HG03460 (cell line): Measurements from ENCODE around the gene KDM1A.

ENCODE experiments used
- ATAC-seq: cut with Tn5 transposase; IDR thresholded peaks from one replicate; pipeline ENCODE4 v1.9.1; 2021; ENCODE audit not compliant: unreplicated experiment

Gene KDM1A

DNA sequence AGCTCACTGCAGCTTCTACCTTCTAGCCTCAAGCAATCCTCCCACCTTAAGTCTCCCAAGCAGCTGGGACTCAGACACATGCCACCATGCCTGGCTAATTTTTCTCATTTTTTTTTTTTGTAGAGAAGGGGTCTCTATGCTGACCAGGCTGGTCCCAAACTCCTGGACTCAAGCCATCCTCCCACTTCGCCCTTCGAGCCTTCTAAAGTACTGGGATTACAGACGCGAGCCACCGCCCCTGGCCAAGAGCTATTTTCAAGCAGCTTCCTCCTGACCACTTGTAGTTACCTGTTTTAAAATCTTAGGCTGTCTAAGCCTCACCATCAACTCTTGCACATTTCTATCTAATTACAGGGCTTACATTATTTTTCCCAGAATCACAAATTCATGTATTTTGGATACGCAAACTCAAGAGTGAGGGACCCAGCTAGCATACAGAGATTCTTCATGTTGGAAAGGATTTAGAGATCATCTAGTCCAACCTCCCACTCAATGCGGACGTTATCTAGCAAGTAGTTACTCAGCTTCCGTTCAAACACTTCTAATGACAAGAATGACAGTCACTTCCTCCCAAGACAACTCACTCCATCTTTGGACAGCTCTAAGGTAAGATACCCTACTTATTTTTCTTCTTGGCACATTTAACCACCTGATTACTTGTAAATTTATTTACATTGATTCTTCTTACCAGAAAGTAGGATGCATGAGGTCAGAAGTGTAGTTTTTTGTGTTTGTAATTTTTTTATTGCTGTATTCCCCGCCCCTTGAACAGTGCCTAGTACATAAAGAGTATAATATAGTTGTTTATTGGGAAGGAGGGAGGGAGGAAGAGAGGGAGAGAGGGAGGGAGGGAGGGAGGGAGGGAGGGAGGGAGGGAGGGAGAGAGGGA is 84.0 kb downstream of the KDM1A start:
- ATAC-seq: no peak

DNA sequence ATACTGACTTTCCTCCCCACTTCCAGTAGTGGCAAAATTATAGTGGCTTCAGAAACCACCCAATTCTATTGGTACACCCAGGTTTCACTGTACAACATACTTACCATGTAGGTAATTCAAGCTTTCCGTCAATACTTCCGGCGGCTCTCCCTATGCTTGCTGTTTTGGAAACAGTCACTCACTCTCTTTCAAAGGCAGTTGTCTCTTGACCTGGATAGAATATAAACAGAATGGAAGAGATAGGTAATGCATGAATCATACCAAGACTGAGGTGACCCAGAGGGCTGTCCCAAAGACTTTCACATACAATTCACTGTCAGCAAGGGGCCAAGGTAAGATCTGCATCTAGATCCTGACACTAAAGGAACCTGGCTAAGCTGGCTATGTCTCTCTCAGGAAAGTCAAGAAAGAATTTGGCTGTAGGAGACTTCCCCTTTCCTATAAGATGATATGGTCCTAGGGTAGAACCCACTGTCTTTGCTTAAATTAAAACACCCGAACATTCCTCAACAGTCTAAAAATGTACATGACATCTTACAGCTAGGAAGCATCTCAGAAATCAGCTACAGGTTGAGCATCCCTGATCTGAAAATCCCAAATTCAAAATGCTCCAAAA is 89.8 kb downstream of the KDM1A start:
- ATAC-seq: no peak

DNA sequence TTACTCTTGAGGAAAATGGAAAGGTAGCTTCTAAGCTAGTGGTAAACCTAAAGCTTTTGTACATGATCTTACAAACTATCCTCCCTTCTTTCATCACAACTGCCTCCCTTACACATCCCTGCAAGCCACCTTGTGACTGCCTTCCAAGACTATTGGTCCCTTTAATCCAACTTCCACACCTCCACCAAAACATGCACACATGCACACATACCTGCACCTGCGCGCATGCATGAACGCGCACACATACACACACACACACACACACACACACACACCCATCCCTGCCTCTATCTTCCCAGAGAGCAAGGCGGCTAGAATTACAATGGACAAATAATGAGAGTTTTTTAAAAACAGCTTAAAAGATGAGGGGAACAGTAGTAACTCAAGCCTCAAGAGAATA is 91.1 kb downstream of the KDM1A start:
- no peak for ATAC-seq

DNA sequence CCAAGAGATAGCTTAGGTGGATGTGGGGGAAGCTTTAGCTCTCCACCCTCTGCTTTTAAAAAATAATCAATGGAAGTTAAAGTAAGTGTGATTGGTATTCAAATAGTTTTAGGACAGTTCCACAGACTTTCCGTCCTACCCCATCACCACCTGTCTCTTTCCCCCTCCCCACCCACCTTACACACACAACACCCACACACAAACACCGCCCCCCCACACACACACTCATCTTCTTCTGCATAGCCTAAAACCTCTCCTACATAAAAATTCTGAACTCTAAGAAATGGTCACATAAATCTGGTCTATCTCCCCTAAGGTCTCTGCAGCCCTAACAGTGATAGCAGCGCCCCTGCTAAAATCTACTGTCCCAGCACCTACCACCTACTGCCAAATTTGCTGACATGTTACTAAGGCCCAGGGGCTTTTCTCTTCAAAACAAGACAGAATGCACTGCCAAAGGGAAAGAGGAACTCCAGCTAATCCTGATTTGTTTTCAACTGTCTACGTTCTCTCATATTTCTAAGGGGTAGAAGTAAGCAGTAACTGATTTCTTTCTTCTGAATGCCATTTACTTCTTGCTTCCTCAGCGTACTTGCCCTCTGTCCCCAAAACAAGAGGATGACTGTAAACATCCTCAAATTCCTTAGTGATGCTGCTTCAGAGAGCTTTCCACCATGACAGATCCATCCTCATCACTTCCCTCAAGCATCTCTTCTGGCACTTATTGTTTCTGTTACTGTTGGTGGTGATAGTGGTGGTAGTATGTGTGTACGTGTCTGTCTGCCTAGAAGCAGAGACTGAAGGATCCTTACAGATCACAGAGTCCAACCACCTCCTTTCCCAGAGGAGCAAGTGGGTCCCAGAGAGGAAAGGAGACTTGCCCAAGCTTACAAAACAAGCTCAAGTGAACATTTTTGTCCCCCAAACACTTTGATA is 92.6 kb downstream of the KDM1A start:
- ATAC-seq: no peak

DNA sequence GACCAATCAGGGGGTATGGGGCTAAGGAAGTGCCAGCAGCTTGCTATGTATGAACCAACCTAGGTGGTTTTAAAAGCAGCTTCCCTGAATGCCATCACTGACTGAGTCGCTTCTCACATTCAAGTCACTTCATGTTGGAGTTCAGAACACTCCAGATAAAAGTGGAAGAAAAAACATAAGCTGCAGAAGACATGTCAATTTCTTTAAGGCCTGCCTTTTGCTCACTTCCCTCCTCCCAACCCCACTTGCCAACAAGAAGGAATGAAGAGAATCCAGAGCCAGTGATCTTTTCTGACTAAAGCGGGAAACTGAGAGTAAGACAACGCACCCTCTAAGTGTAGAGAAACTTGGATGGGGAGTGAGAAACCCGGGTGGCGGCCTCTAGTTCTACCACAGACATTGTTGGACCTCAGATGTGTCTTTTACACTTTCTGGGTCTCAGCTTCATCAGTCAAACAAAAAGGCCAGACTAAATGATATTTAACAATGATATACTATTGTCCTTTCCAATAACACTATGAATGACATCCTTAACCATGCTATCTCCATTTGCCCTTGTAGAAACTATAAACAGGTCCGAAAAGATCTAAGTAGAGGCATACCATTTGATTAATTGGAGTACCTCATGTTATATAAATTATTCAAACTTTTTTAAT is 95.3 kb downstream of the KDM1A start:
- no peak for ATAC-seq

DNA sequence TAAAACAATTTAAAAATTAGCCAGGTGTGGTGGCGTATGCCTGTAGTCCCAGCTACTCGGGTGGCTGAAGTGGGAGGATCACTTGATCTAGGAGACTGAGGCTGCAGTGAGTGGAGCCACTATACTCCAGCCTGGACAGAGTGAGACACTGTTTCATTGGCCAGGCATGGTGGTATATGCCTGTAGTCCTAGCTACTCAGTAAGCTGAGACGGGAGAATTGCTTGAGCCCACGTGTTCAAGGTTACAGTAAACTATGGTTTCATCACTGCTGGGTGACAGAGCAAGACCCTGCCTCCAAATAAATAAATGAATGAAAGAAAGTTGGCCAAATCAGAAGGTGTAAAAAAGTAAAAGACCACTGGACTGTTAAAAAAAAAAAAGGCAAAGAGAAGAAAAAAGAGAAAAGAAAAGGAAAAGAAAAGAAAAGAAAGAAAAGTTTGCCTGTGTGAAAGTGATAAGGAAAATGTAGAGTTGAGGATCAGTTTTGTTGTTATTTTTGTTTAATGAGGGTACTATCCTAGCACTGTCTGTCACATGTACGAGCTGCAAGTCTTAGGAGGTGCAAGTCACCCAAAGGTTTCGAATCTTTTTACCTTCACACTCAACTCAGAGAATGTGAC is 97.1 kb downstream of the KDM1A start:
- ATAC-seq: no peak

DNA sequence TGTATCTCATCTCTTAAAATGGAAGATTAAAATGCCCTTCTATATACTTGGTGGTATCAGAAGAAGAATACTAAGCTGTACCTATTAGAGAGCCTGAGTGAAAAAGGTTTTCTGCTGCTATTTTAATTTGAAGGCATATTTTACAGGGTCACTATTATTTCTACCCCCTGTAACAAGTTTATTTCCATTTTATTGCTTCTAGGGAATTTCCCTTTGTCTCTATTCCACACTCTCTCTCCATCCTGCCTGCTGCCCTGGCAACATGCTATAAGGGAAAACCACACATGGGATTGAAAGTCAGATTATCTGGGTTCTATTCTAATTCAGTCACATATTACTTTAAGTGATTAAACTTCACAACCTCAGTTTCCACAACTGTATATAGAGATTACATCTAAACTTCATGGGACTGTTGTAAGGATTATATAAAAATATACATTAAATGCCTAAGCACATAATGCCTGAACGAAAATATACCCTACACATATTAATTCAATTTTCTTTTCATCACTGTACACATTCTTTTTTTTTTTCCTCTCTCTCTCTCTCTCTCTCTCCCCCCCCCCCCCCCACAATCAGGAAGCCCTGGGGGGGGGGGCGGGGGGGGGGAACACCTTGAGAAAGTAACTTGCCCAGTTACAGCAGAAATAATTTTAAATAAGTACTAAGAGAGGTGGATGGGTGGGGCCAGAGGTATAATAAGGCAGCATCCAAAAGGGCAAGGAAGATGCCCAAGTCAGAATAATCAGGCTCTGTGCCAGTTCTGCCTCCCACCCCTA is 97.8 kb downstream of the KDM1A start:
- no peak for ATAC-seq

DNA sequence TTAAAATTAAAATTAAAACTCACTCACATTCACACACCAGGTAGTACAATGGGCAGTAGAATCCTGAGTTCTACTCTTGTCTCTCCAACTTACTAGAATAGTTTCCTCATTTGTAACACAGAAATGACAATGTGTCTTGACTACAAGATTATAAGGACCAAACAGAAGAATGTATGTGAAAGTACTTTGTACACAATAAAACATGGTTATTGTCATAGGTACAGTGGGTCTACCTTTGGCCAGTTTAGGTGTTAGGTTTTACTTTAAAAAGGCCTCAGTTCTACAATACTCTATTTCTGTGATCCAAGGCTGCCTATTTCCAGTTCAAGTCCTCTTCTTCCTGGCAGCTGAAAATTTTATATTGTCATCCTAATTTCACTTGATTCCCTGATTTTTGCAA is 99.1 kb downstream of the KDM1A start:
- no peak for ATAC-seq

DNA sequence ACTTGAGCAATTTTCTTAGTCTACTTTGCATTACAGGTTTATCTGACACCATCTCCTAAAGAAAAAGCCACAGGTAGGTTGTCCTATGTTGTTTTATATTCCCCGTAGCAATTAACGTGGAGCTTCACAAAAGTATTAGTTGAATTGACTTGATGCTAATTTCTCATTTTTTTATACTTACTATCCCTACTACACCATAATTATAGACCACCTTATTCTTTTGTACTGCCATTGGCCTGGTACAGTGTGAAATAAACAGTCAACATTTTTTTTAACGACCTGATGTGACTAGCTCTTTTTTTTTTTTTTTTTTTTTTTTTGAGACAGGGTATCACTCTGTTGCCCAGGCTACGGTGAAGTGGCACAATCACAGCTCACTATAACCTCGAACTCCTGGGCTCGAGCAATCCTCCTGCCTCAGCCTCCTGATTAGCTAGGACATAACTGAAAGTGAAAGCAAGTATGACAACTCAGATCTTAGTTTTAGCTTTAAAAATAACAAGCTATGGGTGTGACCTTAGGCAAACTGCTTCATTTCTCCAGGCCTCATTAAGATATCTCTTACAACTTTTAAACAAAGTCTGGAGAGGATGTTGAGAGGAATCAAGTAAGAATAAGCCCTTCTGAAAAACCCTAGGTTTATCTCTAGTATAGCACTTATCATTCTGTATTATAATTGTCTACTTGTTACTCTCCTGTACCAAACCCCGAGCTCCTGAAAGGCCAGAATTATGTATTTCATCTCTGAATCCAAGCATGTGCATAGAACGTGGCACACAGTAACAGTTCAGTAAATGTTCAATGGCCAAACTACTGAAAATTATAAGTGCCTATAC is 99.9 kb downstream of the KDM1A start:
- no peak for ATAC-seq

DNA sequence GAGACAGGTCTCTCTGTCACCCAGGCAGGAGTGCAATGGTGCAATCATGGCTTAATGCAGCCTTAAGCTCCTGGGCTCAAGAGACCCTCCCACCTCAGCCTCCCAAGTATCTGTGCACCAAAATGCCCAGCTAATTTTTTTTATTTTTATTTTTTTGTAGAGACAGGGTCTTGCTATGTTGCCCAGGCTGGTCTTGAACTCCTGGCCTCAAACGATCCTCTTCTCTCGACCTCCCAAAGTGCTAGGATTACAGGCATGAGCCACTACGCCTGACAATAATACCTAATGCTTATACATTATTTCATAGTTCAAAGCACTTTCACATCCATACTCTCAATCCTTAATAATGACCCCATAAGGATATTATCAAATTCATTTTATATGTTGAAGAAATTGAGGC is 101.1 kb downstream of the KDM1A start:
- ATAC-seq: no peak

DNA sequence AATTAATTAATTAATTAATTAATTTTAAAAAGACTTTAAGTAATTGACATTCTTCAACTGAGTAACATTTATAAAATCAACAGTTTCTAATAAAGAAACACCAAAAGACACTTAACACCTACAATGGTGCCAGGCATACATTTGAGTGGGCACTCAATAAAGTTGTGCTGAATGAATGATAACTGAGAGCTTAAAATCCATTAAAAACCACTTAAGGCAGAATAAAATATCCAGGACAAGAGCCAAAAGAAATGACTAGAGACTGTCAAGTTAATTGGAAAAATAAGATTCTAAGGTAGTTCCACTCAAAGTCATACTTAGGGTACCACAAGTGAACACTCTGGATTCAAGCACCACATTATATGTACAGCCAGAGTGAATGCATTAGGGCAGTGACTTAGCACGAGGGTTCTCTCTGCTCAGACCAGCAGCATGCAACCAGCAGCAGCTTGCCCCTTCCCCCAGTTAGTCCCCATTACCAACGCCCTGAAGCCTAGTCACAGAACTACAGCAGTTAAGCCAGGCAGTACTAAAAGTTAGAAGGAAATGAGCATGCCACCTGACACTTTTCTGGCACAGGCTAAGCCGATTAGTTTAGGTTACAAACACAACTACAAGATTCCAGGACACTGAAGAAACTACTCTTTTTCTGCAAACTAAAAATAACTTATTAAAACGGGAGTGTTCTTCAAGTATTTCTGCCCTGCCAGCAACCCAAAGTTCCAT is 102.9 kb downstream of the KDM1A start:
- ATAC-seq: no peak

DNA sequence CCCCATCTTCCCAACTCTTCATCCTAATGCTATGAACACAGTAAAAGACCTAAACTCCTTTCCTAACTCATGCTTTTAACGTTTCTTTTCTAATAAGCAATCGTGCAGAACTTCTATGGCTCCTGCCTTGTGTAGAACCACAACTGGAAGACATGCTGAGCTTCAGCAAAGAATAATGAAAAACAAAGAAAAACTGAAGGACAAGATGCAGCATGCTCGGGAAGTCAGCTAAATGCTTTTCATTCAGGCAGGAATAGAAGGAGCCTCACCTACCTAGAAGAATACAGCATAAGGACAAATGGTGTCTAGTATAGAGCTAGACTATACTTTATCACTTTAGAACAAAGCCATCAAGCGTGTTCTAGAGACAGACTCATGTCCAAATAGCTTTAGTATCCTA is 103.5 kb downstream of the KDM1A start:
- no peak for ATAC-seq

DNA sequence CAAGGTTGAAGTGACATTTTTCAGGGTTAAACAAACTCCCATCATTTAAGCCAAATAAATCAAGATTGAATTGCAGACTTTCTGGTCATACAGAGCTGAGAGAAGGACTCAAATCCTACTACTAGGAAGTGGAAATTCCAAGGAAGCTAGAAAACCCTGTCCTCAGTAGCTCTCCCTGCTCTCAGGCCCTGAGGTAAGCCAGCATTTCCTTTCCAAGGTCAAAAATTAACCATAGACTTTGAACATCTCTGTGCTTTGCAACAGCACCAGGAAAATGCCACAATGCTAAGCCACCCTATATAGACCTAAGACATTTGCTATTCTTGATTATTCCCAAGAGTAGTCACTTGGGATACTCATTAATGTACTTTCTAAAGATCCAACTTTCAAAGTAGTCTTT is 104.3 kb downstream of the KDM1A start:
- no peak for ATAC-seq

DNA sequence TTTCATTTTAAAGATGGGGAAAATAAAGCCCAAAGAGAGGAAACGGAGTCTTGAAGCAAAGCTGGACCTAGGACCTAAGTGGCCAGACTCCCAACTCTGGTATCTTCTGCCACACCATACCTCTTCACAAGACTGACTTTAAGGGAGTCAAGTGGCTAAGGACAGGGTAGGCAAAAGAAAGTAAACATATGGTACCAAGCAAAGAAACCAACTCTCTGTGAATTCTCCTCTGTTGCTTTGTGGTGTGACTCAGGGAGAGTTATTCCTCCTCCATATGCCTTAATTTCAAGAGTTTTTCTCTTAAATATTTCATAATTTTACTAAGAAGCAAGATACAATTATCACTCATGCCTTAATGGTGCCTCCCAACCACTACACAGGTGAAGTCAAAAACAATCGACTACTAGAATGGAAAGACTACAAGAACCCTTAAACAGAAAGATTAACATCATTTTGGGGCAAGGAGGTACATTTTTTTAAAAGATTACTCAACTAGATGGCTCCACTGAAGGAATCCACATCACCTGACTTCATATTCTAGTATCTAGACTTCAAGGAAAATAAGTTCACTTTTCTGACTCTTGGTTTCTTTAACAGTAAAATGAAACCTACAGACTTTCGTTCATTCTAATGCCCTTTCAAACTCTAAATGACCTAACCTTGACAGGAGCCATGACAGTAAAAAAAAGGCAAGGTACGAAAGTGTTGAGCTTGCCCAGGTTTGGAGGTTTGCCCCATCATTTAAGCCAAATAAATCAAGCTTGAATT is 105.2 kb downstream of the KDM1A start:
- no peak for ATAC-seq

DNA sequence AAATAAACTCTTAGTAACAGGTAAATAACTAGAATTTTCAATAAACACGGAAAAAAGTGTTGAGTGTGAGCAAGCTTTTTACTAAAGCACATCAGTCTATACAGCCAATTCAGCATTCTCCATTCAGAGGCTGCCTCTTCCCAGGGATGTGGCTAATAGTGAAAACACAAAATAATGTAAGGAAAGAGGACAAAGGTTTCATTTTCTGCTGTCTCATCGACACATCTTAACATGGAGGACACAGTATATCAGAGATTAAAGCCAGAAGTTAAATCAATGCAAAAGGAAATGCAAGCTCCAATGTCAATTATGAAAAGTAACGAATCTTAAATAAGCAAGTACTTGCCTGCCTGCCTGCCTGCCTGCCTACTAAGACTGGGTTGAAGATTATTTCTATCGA is 106.2 kb downstream of the KDM1A start:
- no peak for ATAC-seq

DNA sequence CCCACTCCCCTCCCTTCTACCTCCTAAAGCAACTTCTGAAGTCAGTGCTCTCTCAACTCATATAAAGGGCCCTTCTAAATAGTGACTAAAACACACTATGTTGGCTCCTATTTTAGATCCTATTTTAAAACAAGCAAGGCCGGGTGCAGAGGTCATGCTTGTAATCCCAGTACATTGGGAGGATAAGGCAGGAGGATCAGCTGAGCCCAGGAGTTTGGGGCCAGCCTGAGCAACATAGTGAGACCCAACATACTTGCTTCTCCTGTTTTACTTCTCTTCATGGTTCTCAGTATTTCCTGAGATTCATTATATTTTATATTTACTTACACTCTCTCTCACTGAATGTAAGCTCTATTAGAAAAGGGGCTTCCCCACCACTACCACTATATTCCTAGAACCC is 106.9 kb downstream of the KDM1A start:
- no peak for ATAC-seq

DNA sequence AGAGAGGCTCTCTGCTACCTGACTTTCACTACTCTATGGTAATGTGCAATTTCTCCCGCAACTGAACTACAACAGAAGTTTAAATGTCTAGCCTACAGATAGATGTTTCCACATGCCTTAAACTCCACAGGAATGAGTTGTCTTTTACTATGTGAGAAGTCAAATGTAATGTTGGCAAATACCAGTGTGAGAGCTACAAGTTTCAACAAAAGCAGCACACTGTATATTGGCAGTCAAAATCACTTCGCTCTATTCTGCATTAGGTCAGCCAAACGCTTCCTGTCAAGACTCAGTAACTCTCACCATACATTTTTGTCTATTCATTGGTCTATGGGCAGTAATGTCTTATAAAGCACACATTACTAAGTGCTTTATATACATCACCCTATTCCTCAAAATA is 107.5 kb downstream of the KDM1A start:
- no peak for ATAC-seq

DNA sequence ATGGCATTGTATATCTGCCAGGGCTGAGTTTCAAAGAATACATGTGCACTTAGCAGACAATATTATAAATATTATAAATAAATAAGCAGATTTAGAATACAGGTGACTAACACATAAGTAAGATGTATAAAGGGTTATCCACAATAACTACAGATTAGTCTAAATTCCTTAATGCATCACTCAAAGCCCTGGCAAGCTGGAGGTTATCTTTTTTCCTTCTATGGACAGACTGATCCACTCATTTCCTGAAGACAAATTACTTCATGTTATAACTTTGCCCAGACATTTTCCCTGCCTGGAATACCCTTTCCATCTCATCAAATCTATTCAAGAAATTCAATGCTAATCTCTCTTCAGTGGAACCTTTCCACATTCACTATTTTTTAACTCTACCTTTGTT is 110.6 kb downstream of the KDM1A start:
- no peak for ATAC-seq
